ENCODE results near the gene LILRB5.
"Not testable (repeated sequence)": the region's sequence is repeated elsewhere in the genome, so short reads cannot be mapped to it uniquely, and the experiment has no call there.

LILRB5 gene

DNA sequence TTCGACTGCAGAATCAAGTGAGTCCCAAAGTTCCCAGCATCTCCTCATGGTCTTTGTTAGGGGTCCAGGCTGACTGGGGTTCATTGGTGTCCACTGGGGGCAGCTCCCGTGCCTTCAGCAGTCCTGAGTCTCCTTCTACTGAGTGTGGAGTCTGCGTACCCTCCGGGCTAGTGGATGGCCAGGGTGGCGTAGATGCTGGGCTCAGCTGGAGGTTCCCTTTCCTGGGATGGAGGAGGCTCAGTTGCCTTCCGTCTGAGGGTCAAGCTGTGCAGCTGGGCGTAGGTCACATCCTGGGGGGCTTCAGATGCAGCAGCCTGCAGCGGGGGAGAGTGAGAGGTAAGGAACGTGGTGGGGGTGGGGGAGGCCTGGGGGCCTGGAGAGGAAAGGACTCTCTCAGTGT lies 17.4 kb upstream of the LILRB5 start:
- DNase-seq, result not testable (repeated sequence)

- no peak for DNase-seq
These were observed 16.7 kb upstream of the LILRB5 start for GRCh38 chr19:54273821-54274220.

GRCh38 chr19:54272181-54272580 lies 15.1 kb upstream of the LILRB5 start:
- DNase-seq, result not testable (repeated sequence)

GRCh38 chr19:54271587-54271986 lies 14.5 kb upstream of the LILRB5 start:
- DNase-seq, result not testable (repeated sequence)

- no peak for DNase-seq
These were observed 14.0 kb upstream of the LILRB5 start for GRCh38 chr19:54271106-54271505.

- DNase-seq, result no peak
These were observed 11.9 kb upstream of the LILRB5 start for GRCh38 chr19:54268936-54269335.

DNA sequence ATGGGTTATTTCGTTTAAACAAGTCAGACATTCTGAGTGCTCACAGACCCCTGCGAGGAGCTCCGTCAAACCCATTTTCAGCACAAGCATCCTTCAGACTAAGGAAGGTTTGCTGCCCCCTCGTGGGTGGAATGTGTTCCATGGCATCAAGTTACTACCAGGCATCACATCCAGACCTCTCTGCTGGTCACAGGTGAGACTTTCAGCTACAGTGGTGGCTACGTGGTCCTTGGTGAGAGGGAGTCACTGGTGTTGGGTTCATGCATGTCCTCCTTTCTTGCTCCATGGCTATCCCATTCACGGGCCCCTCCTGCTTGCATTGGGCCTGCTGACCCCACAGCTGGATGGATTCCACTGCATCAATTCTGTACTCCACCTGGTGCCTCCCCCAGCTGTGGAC lies 9.1 kb upstream of the LILRB5 start:
- peak; percentile 63 for DNase-seq

DNA sequence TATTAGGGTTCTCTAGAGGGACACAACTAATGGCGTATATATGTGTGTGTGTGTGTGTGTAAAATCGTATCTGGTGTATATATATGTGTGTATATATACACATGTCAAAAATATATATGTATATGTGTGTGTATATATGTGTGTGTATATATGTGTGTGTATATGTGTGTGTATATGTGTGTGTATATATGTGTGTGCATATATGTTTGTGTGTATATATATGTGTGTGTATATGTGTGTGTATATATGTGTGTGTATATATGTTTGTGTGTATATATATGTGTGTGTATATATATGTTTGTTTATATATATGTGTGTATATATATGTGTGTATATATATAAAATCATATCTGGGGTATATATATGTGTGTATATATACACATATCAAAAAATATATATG lies 5.4 kb upstream of the LILRB5 start:
- no peak for DNase-seq

- DNase-seq, result no peak
These were observed 5.0 kb upstream of the LILRB5 start for GRCh38 chr19:54262066-54262465.

DNA sequence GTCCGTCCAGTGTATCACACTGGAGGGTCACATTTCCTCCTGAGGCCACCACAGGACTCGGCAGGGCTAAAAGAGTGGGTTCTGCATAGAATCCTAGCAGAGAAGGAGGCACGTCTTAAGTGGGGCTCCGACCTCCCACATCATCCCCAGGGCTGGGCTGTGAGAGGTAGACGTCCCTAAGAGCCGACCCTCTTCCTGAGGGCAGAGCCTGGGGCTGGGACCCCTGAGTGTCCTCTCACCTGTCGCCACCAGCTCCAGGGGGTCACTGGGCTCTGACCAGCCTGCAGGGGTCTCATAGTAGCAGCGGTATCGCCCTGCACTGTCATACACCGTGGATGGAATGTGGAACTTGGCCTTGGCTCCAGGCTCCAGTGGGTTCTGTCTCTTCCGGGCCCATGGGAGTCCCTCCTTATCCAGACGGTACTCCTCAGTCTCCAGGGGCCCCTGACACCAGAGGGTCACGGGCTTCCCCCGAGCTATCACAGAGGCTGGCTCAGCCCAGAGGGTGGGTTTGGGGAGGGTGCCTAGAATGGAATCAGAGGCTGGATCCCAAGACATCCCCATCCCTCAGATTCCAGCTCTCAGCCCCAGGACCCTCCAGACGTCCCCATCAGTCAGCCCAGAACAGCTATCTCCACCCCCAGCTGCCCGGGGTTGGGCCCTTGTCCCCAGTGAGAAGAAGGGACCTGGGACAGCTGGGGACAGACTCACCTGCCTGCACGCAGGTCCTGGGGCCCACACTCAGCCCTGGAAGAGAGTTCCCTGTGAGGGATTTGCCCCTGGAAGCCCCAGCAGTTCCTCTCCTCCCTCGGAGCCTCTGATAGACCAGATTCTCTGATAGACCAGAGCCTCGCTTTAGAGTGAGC lies 590 bp downstream of the LILRB5 start:
- DNase-seq, result no peak

DNA sequence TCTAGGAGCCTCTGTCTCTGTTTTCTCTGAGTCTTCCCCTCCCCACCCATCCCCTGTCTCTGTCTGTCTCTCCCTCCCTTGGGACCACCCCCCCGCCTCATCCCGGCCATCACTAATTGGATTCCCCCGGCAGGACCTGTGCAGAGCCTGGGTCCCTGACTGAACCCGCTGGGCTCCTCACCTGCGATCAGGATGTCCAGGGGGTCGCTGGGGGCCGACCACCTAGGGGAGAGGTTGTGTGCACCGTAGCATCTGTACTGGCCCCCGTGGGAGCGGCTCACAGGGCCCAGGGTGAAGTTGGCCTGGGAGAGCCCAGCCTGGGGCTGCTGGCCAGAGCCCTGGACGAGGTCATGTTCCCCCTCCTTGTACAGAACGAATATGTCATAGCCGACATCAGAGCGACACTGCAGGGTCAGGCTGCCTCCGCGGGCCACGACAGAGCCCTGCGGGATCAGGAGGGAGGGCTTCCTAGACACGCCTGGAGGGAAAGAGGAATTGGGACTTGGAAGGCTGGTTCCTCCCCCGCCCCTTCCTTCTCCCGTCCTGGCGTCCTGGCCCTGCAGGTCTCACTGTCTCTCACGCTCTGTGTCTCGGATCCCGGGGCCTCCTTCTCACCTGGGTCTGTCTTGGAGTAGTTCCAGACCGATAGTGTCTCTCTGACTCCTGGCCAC lies 1.8 kb downstream of the LILRB5 start:
- DNase-seq, result no peak

GRCh38 chr19:54254195-54254906 lies 2.7 kb downstream of the LILRB5 start:
- no peak for DNase-seq

GRCh38 chr19:54253331-54254194 lies 3.5 kb downstream of the LILRB5 start:
- DNase-seq, result no peak

DNA sequence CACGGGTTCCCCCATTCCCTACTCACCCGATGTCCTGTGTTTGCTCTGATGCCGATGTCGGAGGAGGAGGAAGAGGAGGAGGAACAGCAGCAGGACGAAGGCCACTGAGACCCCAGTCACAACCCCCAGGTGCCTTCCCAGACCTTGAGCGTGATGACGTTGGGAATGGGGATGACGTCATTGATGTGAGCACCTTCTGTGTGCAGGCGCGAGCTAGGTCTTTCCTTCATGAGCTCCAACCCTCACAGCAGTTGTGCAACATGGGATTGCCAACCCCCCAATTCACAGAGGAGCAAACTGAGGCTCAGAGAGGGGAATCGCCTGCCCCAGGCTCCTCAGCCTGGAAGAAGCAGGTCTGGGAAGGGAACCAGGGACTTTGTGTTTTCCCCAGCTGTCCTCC lies 4.2 kb downstream of the LILRB5 start:
- DNase-seq, result no peak

DNA sequence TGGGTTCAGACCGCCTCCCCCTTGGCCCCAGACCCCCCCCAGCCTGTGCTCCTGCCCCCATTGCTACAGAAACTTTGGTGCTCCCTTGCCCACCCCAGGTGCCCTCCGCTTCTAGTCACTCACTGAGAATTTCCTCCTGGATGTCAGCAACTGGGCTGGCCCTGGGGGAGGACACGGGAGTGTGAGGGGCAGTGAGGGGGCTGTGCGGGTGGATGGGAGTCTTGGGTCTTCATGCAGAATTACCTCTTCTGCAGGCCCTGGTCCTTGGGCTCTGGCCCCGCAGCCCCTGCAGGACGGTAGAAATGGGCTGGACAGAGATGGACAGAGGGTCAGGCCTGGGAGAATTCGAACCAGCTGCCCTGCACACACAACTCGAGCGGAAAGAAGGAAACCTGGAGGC lies 4.8 kb downstream of the LILRB5 start:
- no peak for DNase-seq

GRCh38 chr19:54248016-54248601 lies 9.0 kb downstream of the LILRB5 start:
- no peak for DNase-seq

GRCh38 chr19:54247106-54247930 lies 9.8 kb downstream of the LILRB5 start:
- DNase-seq, result no peak

GRCh38 chr19:54245936-54246335 lies 11.1 kb downstream of the LILRB5 start:
- no peak for DNase-seq

GRCh38 chr19:54243809-54244208 lies 13.3 kb downstream of the LILRB5 start:
- DNase-seq, result not testable (repeated sequence)

- not testable (repeated sequence) for DNase-seq
These were observed 14.4 kb downstream of the LILRB5 start, which contains the start of gene LILRA6 for GRCh38 chr19:54242646-54243045. TSS of gene LILRA6 (minus strand) at chr19:54242790.

GRCh38 chr19:54242234-54242633 lies 14.8 kb downstream of the LILRB5 start:
- not testable (repeated sequence) for DNase-seq

All from activated T-cell treated with anti-CD3 and anti-CD28 coated beads, Interleukin-2, amount 50 U/mL, for 1 hour (primary cell).